Fibroblast of the conjunctiva (primary cell): ENCODE measurements around the gene TMEM181.
"Not testable (repeated sequence)": the region's sequence is repeated elsewhere in the genome, so short reads cannot be mapped to it uniquely, and the experiment has no call there.

Experiments used
- DNase-seq: peaks from one replicate; pipeline ENCODE4 v3.0.0-alpha.2; 2010; ENCODE audit warnings: low read depth

Gene TMEM181

DNA sequence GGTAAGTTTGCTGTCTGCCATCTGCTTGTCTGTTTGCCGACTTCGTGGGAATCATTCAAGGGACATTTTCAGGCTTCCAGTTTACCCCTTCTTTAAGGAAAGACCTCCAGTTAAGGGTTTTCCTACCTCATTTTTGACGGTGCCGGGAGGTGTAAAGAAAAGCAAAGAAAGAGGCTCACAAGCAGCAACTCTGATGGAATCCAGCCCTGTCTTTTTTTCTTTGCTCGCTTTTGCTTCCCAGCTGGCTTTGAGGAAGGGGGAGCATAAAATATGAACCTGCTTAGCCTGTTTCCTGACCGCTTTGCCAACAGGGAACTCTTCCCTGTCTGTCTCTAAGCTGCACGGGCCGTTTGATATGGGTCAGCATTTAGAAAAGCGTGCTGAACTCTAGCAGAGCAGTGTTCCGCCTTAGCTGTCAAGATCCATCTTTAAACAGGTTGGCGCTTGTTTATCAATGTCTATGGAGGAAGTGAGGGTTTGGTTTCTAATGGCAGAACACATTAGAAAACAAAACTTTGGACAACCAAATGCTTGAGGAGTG, 103.8 kb downstream of the TMEM181 start:
- no peak for DNase-seq

GRCh38 chr6:158665332-158665731, 105.4 kb downstream of the TMEM181 start:
- no peak for DNase-seq

DNA sequence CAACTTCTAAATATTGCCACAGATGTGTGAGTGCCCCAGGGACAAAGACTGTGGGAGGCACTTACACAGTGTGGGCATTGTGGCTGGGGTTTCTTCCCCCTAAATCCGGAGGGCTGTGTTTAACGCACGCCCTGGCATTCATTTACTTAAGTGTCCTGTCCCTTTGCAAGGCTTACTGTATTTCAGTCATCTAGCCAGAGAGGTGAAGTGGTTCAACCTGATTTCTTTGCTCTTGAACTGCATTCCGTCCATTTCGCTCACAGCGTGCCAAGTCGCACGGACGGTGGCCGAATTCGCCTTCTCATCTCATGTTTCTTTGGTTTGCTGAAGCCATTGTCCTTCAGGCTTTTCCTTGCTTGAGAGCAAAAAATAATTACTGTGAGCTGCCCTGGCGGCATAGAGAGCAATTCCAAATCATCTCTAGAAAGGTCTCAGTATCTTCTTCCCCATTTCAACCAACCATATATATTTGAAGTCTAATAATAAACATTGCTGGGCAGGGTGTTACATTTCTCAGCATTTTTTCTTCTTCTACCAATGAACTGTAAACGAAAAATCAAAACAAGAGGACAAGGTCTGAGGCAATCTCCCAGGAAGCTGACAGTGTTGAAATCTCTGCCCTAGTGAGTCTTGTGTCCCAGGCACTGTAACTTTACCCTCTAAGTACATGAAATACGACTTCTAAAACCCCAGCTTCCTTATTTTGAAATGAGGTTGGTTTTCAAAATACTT, 106.9 kb downstream of the TMEM181 start:
- DNase-seq, result peak; percentile 37

GRCh38 chr6:158667360-158667981, 107.6 kb downstream of the TMEM181 start:
- no peak for DNase-seq

DNA sequence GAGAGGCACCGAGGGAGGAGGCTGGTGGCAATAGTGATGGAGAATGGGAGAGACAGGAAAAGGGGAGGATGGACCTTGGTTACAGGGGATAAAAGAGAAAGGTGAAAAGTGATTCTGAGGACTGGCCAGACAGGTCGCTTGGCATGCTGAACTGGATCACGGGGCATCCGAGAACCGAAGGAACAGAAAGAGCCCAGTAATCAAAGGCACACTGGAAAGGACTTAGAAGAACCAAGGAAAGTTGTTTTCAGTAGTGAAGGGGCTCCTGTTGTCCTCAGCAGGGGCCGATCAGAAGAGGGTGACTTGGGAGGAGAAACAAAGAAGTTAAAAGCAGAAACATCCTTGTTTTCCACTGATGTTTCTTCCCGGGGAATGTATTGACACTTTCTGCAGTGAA, 108.8 kb downstream of the TMEM181 start:
- no peak for DNase-seq

DNA sequence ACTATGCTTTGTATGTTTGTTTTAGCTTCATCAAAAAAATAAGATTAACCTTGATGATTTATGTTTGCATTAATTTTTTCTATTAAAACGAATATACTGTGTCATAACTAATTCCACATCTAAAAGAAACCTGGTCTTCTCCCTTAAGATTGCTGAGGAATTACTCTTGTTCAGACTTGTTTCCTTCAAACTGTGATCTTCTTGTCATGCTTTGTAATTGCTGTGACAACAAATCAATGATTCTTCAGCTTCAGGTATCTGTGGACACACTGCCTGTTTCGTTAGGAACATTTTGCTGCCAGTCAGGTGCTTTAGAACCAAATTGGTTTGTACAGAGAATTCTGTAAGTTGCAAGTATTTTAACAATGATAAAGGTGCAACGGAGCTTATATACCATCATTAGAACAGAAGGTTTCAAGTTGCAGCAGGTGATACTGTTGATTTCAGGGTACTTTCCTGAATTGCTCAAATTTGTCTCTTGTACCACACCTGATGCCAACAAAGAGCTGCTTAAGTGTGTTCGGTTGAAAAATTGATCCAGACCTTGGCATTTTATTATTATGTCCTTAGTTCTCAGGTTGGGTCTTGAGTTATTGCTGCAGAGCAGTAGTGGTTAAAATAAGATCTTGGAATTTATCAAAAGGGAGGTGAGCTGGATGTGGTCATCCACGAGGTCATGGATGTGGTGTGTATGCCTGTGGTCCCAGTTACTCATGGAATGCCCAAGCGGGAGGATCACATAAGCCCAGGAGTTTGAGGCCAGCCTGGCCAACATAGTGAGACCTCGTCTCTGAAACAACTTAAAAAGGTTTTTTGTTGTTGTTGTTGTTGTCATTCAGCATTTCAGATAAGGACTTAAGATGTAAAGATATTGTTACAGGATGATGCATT, 109.5 kb downstream of the TMEM181 start:
- no peak for DNase-seq

DNA sequence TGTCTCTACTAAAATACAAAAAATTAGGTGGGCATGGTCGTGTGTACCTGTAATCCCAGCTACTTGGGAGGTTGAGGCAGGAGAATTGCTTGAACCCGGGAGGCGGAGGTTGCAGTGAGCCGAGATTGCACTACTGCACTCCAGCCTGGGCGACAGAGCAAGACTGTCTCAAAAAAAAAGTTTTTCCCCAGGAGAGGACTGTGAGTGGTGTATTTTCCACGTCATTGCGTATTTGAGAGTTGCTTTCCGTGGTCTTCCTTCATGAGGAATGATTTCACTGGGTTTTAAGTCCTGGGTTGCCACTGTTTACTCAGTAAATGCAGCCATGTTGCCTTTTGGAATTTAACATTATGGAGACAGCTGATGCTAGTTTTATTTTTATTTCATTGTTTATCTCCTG, 112.2 kb downstream of the TMEM181 start:
- not testable (repeated sequence) for DNase-seq

DNA sequence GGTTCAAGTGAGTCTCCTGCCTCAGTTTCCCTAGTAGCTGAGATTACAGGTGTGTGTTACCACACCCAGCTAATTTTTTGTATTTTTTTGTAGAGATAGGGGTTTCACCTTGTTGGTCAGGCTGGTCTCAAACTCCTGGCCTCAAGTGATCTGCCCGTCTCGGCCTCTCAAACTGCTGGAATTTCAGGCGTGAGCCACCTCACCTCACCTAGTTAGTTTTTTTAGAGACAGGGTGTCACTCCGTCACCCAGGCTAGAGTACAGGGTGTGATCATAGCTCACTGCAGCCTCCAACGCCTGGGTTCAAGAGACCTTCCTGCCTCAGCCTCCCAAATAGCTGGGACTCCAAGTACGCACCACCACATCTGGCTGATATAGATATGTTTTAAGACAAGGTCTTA, 112.8 kb downstream of the TMEM181 start:
- DNase-seq, result no peak

GRCh38 chr6:158674342-158675131, 114.6 kb downstream of the TMEM181 start:
- DNase-seq, result no peak

GRCh38 chr6:158677094-158677493, 117.2 kb downstream of the TMEM181 start:
- not testable (repeated sequence) for DNase-seq

GRCh38 chr6:158677906-158678578, 118.2 kb downstream of the TMEM181 start:
- DNase-seq, result no peak

GRCh38 chr6:158680015-158680414, 120.1 kb downstream of the TMEM181 start:
- DNase-seq, result no peak

GRCh38 chr6:158680481-158680880, 120.6 kb downstream of the TMEM181 start:
- no peak for DNase-seq

- DNase-seq, result no peak
These were observed 124.4 kb downstream of the TMEM181 start for GRCh38 chr6:158684311-158684710.

DNA sequence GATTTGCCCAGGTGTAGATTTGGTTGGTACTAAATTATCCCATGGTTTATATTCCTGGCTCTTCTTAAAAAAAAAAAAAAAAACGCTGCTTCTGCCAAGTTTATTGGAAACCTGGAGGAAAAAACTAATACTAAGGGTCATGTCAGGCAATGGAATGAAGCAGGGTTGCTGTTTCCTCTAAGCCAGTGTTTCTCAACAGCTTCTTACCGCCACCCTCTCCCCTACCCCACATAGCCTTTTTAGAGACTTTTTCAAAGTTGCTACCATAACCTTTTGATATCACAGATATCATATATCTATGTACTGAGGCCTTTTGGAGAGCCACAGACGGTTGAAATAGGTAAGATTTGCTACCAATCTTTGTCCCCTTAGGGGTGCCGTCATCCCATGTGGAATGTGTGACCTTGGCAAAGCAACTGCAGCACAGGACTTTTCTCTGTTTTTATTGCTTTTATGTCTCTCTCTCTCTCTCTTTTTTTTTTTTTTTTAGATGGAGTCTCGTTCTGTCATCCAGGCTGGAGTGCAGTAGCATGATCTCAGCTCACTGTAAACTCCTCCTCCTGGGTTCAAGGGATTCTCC, 124.9 kb downstream of the TMEM181 start:
- DNase-seq, result no peak
